ENCODE results near the gene CGA.

DNA sequence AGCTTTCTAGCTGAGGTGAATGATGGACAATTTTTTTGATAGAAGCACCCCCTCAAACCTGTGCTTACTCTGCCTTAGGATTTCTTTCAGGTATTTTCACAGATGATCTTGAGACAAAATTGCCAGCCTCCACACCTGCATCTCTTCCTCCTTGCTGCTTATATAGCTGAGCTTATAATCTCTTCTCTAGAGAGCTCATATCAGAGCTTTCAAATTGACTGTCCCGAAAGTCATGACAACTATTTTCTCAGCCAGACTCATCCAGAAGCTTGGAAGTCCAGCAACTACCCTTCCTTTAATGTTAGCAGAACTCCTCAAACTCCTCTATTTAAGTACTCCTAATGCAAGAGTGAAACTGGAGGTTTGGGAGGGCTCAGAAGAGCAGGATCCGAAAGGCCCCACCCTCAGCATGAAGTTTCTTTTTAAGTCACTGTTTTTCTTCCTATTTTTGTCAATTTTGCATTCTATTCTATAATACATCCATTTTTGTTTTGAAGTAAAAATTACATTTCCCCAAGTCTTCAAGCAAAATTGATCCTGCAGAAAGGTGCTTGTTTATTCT lies 12.7 kb downstream of the CGA start:
- TF ChIP-seq, protein P1, sequence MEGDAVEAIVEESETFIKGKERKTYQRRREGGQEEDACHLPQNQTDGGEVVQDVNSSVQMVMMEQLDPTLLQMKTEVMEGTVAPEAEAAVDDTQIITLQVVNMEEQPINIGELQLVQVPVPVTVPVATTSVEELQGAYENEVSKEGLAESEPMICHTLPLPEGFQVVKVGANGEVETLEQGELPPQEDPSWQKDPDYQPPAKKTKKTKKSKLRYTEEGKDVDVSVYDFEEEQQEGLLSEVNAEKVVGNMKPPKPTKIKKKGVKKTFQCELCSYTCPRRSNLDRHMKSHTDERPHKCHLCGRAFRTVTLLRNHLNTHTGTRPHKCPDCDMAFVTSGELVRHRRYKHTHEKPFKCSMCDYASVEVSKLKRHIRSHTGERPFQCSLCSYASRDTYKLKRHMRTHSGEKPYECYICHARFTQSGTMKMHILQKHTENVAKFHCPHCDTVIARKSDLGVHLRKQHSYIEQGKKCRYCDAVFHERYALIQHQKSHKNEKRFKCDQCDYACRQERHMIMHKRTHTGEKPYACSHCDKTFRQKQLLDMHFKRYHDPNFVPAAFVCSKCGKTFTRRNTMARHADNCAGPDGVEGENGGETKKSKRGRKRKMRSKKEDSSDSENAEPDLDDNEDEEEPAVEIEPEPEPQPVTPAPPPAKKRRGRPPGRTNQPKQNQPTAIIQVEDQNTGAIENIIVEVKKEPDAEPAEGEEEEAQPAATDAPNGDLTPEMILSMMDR (IDR thresholded peaks at IDR 0.05) = no peak
- TF ChIP-seq POLR2A (IDR thresholded peaks at IDR 0.05) = no peak

Measured in testis (tissue), 2 donors.